ENCODE data around the gene THOC7.

The THOC7 gene

GRCh38 chr3:63842127-63842526 is 21.5 kb downstream of the THOC7 start:
- DNase-seq (ENCODE audit: low read depth), result no peak

- no peak for DNase-seq (ENCODE audit: low read depth)
These were observed 21.9 kb downstream of the THOC7 start for GRCh38 chr3:63841704-63842103.

- no peak for DNase-seq (ENCODE audit: low read depth)
These were observed 31.2 kb downstream of the THOC7 start for GRCh38 chr3:63832395-63832794.

- no peak for DNase-seq (ENCODE audit: low read depth)
These were observed 33.1 kb downstream of the THOC7 start for GRCh38 chr3:63830526-63830925.

GRCh38 chr3:63824309-63824708 is 39.3 kb downstream of the THOC7 start:
- no peak for DNase-seq (ENCODE audit: low read depth)

GRCh38 chr3:63819151-63819398 is 44.5 kb downstream of the THOC7 start, which contains the start of gene C3orf49:
Gene C3orf49 (plus strand): TSS chr3:63819299. CDS start chr3:63819472, 173 bp downstream.
- no peak for DNase-seq (ENCODE audit: low read depth)

GRCh38 chr3:63818282-63819150 is 45.1 kb downstream of the THOC7 start:
- peak; percentile 37 for DNase-seq (ENCODE audit: low read depth)

- no peak for DNase-seq (ENCODE audit: low read depth)
These were observed 46.4 kb downstream of the THOC7 start for GRCh38 chr3:63817225-63817624.

GRCh38 chr3:63814237-63814636 is 49.4 kb downstream of the THOC7 start:
- DNase-seq (ENCODE audit: low read depth), result no peak

- DNase-seq (ENCODE audit: low read depth), result no peak
These were observed 54.0 kb downstream of the THOC7 start for GRCh38 chr3:63809607-63810006.

- no peak for DNase-seq (ENCODE audit: low read depth)
These were observed 55.0 kb downstream of the THOC7 start for GRCh38 chr3:63808633-63809032.

- DNase-seq (ENCODE audit: low read depth), result no peak
These were observed 55.5 kb downstream of the THOC7 start for GRCh38 chr3:63807961-63808565.

GRCh38 chr3:63803911-63804310 is 59.7 kb downstream of the THOC7 start:
- no peak for DNase-seq (ENCODE audit: low read depth)

GRCh38 chr3:63800097-63800496 is 63.5 kb downstream of the THOC7 start:
- no peak for DNase-seq (ENCODE audit: low read depth)

GRCh38 chr3:63798949-63799348 is 64.7 kb downstream of the THOC7 start:
- no peak for DNase-seq (ENCODE audit: low read depth)

GRCh38 chr3:63798544-63798943 is 65.1 kb downstream of the THOC7 start:
- no peak for DNase-seq (ENCODE audit: low read depth)

- DNase-seq (ENCODE audit: low read depth), result no peak
These were observed 68.2 kb downstream of the THOC7 start for GRCh38 chr3:63795438-63795837.

- peak; percentile 46 for DNase-seq (ENCODE audit: low read depth)
These were observed 71.6 kb downstream of the THOC7 start for GRCh38 chr3:63791974-63792373.
